DMS153 treated with DMSO at 0.1 percent for 48 hours (cell line): ENCODE results near the gene CDCA7L.
"Not testable (repeated sequence)": the region's sequence is repeated elsewhere in the genome, so short reads cannot be mapped to it uniquely, and the experiment has no call there.

Experiments used
- DNase-seq: peaks from one replicate; lab custom pipeline; 2025; ENCODE audit not compliant: unreplicated experiment; lab: John Stamatoyannopoulos, UW

The CDCA7L gene

GRCh38 chr7:21944616-21945453, 864 bp downstream of the CDCA7L start:
- DNase-seq = peak; percentile 83

DNA sequence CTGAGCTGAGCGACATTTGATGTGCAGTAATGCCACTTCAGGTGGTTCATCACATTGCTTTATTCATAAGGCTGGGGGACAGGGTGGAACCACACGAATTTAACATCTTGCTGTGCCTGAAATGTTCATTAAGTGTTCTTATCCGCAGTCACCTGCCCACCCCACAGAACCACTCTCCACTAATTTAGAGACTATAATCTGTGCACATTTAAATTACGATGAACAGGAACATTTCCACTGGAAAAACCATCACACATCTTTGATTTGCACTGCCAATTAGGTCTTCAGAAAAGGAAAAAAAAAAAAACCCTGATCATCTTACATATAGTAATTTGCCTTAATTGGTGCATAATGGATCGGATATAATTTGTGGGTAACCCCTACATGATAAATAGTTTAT, 2.3 kb downstream of the CDCA7L start:
- DNase-seq = no peak

GRCh38 chr7:21942955-21943354, 2.7 kb downstream of the CDCA7L start:
- no peak for DNase-seq

DNA sequence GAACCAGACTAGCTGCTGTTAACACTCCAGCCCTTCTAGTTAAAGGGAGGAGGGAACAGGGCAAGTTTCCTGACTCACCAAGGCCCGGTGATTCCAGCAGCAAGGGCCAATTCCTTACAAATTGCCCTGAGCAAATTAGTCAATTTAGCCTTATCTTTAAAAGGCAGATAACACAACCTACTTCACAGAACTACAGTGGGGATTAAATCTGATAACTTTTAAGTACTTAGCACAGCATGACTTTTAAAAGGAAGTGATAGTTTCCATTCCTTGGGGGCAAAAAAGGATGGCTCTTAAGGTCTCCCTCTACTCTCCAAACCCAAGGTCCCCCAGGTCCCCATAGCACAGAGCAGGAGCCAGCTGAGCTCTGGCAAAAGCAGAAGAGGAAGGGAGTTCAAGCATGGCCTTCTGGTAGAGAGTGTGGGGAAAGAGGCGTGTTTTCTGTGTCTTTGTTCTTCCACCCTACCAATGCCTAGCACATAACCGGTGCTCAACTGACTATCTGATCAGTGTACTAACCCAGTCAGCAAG, 4.0 kb downstream of the CDCA7L start:
- DNase-seq = no peak

- DNase-seq = no peak
These were observed 5.8 kb downstream of the CDCA7L start for GRCh38 chr7:21939858-21940372.

DNA sequence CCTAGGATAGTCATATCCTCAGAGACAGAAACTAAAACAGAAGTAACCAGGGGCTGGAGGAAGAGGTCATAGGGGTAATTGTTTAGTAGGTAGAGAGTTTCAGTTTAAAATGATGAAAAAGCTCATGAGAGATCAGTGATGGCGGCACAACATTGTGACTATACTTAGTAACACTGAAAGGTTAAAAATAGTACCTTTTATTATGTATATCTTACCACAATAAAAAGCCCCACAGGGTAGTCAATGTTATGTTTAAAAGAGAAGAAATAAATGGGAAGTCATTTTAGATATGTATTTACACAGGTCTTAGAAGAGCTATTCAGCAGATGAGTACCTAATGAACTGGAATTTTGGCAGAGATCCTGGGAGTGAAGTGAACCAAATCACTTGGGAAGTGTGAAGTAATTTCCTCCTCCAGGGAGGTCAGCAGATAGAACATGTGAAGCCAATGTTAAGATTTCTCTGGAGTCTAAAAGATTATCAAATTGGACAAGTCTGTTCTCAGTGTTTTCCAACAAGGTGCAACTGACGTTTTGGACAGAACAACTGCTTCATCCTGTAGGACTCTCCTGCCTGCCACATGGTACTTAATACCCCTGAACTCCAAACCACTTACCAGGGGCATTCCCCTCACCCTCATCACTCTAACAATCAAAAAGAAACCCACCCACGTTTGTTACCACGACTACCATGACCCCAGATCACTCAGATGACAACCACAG, 6.4 kb downstream of the CDCA7L start:
- DNase-seq = peak; percentile 86

GRCh38 chr7:21938463-21938862, 7.2 kb downstream of the CDCA7L start:
- no peak for DNase-seq

DNA sequence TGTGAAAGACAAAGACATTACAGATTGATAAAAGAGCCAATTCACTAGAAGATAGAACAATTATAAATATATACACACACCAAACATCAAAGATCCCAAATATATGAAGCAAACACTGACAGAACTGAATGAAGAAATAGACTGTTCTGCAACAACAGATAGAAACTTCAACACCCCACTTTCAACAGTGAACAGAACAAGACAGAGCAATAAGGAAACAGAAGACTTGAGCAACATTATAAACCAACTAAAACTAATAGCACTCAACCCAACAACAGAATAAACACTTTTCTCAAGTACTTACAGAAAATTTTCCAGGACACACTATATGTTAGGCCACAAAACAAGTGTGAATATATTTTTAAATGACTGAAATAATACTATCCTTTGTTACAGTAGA, 10.9 kb downstream of the CDCA7L start:
- no peak for DNase-seq

DNA sequence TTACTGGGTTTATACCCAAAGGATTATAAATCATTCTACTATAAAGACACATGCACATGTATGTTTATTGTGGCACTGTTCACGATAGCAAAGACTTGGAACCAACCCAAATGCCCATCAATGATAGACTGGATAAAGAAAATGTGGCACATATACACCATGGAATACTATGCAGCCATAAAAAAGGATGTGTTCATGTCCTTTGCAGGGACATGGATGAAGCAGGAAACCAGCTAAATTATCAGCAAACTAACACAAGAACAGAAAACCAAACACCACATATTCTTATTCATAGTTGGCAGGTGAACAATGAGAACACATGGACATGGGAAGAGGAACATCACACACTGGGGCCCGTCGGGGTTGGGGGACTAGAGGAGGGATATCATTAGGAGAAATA, 12.4 kb downstream of the CDCA7L start:
- not testable (repeated sequence) for DNase-seq

DNA sequence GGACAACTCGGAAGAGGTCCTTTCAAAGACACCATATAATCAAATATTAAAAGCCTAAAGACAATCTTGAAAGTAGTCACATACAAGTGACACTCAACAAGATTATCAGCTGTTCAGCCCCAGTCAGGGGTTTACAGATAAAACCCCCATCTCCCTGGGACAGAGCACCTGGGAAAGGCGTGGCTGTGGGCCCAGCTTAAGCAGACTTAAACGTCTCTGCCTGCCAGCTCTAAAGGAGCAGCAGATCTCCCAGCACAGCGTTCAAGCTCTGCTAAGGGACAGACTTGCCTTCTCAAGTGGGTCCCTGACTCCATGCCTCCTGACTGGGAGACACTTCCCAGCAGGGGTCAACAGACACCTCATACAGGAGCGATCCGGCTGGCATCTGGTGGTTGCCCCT, 18.0 kb downstream of the CDCA7L start:
- no peak for DNase-seq

GRCh38 chr7:21926448-21926847, 19.3 kb downstream of the CDCA7L start:
- no peak for DNase-seq

GRCh38 chr7:21923658-21924057, 22.0 kb downstream of the CDCA7L start:
- peak; percentile 97 for DNase-seq

DNA sequence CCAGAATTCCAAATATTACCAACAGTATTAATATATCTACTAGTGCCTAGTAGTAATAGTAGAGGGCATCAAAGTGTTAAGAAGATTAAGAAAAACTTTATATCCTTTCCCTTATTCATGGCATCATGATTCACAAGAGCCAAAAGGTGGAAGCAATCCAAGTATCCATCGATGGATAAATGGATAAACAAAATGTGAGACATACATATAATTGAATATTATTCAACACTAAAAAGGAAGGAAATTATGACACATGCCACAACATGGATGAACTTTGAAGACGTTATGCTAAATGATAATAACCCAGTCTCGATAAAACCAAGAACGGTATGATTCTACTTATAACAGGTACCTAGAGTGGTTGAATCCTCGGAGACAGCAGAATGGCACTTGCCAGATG, 23.1 kb downstream of the CDCA7L start:
- no peak for DNase-seq

GRCh38 chr7:21920936-21921335, 24.8 kb downstream of the CDCA7L start:
- DNase-seq = no peak

GRCh38 chr7:21918216-21918615, 27.5 kb downstream of the CDCA7L start:
- DNase-seq = no peak

GRCh38 chr7:21916629-21917028, 29.1 kb downstream of the CDCA7L start:
- DNase-seq = no peak

GRCh38 chr7:21916176-21916575, 29.5 kb downstream of the CDCA7L start:
- no peak for DNase-seq

DNA sequence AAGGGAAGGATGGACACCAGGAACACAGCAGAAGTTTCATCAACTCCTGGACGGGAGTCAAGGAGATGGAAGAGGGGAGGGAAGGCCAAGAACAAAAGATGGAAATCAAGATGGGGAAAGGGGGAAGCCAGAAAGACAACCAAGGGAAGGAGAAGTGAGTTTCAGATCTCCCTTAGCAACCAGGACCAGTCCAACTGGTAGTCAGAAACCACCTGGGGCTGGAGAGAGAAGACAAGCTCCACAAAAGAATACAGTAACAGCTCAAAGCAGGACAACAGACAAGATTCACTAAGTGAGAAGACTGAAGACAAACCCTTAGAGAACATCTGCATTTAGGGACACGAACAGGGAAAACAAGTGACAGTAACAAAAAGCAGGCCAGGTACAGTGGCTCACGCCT, 30.6 kb downstream of the CDCA7L start:
- DNase-seq = no peak

DNA sequence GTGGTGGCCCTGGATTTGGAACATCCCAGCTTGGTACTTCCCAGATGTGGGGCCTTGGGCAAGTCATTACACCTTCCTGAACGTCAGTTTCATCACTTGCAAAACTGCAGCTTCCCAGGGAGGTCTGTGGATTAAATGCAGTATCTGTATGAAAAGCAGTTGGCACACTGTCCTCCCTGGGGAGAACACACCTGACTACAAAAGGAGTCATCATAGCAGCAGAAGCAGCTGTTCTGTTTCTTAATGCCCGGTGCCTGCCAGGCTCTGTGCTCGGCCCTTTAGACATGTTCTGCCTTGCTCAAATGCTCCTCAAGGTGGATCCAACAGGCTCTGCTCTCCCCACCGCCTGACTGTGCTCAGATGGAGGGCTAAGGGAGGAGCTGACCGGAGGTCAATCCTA, 31.0 kb downstream of the CDCA7L start:
- DNase-seq = no peak

GRCh38 chr7:21912931-21913780, 32.5 kb downstream of the CDCA7L start:
- no peak for DNase-seq

GRCh38 chr7:21912305-21912704, 33.4 kb downstream of the CDCA7L start:
- DNase-seq = no peak
